GM18519 (cell line): ENCODE measurements around the gene IGF2R.
"Not testable (repeated sequence)": the region's sequence is repeated elsewhere in the genome, so short reads cannot be mapped to it uniquely, and the experiment has no call there.

Source experiments
- ATAC-seq: cut with Tn5 transposase; IDR thresholded peaks from one replicate; pipeline ENCODE4 v1.9.1; 2021; ENCODE audit warnings: mild to moderate bottlenecking, moderate library complexity; ENCODE audit not compliant: unreplicated experiment, low FRiP score

IGF2R gene

DNA sequence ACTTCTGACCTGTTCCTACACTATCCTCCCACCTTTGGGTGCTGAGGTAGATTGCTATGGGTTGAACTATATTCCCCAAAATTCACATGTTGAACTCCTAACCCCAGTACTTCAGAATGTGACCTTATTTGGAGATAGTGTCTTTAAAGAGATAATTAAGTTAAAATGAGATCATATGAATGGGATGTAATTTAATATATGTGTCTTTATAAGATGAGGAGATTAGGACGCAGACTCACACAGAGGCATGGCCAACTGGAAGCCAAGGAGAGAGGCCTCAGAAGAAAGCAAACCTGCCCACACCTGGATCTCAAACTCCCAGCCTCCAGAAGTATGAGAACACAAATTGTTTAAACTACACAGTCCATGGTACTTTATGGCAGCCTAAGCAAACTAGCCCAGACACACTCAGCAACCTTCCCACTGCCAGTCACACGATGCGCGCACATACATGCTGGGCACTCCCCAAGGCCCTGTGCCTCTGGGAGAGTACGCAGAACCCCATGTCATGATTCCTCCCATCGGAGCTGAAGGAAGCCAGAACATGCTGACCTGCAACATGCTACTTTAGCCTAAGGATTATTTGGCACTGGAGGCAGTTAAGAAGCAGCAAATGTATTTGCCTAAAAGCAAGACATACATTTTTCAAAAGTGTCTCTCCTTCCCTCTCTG lies 143.9 kb downstream of the IGF2R start:
- no peak for ATAC-seq

GRCh38 chr6:160114536-160114935 lies 145.7 kb downstream of the IGF2R start:
- not testable (repeated sequence) for ATAC-seq

- ATAC-seq: no peak
Observed at GRCh38 chr6:160115421-160115820, 146.5 kb downstream of the IGF2R start.

- no peak for ATAC-seq
Observed at GRCh38 chr6:160116411-160116810, 147.5 kb downstream of the IGF2R start.

- ATAC-seq: no peak
Observed at GRCh38 chr6:160117137-160117536, 148.3 kb downstream of the IGF2R start.

- no peak for ATAC-seq
Observed at GRCh38 chr6:160118620-160119229, 149.8 kb downstream of the IGF2R start.

GRCh38 chr6:160120087-160120486 lies 151.2 kb downstream of the IGF2R start:
- no peak for ATAC-seq

DNA sequence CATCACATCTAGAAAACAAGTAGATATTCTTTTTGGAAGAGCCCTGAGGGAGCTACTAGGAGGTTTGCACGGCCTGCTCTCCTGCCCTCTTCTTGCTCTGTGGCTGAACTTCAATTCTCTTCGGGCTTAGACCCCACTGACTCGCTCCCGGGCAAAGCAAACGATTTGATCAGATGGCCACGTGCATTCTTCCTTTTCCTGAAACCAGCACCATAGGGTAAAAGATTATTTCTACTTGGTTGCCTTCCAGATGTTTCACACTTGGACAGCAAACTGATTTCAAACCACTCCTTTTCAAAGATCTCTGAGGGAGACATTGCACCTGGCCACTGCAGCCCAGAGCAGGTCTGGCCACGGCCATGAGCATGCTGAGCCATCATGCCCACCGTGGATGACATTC lies 152.7 kb downstream of the IGF2R start, which contains the start of gene SLC22A1:
TSS of gene SLC22A1 (plus strand) at position 258 of the 400 bp plus-strand sequence. CDS start at position 379, 121 bp downstream.
- ATAC-seq: no peak

GRCh38 chr6:160121981-160122380 lies 153.1 kb downstream of the IGF2R start:
- ATAC-seq: no peak

- no peak for ATAC-seq
Observed at GRCh38 chr6:160122744-160123143, 153.9 kb downstream of the IGF2R start.

GRCh38 chr6:160124007-160124406 lies 155.1 kb downstream of the IGF2R start:
- no peak for ATAC-seq

DNA sequence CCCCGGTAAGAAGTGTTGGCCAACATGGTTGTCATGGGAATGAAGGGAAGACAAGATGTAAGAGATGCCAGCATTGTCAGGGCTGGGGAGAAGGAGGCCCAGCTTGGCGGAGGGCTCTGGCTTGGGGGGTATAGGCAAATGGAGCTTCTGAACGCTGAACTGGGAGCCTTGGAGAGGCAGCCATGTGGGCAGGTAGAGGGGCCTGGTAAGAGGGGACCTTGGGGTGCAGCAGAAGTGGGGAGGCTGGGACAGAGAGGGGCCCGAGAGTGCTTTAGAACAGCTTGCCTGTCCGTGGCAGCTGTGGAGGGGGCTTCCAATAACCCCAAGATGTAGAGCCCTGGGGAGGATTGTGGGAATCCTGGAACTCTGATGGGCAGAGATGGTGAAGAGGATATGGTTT lies 155.7 kb downstream of the IGF2R start:
- ATAC-seq: no peak

DNA sequence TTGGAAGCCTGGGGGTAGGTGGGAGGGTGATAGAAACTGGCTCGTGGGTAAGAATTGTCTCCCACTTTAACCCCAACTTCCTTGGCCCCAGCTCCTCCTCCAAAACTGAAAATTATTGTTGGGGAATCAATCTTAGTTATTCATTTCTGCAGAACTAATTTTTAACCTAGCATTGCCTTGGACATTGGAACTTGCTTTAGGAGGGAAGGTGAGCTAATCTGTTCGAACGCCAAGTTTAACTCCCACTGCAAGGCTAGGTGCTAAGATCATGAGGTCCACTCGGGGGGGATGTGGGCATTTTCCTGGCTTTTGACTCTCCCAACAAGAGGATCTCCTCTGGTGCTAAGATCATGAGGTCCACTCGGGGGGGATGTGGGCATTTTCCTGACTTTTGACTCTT lies 156.2 kb downstream of the IGF2R start:
- ATAC-seq: not testable (repeated sequence)

DNA sequence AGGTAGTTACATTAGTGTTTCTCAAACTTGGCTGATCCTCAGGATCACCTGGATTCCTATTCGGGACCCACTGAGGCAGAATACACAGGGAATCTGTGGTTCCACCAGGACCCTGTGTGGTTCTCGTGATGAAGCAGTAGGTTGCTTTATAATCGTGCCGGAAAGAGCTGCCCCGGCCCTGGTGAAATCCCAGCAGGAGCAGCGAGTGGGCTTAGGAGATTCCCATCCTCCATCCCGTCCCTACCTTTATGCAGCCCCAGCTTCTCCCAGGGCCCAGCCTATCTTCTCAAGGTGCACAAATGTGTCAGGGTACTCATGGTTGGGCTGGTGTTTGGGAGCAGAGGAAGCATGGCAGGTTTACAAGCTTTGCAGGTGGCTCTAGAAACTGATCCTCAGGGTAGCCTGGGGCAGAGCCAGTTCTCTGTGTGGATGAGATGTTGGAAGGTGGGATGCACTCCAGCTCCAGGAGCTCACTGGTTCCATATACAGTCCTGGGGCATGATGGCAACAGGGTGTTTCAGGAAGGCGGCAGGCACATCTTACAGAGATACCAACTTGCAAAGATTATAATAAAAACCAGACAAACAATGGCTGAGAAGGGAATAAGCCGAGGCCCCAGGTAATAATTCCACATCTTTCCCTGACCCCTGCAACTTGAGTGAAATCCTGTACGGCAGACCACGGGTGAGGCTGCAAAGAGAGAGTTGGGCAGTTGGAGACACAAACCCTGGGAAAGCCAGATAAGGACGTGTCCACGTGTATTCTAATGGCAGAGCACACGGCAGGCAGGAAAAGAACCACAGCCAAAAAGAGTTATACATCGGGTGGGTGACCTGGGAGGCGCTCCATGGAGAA lies 158.6 kb downstream of the IGF2R start:
- no peak for ATAC-seq

DNA sequence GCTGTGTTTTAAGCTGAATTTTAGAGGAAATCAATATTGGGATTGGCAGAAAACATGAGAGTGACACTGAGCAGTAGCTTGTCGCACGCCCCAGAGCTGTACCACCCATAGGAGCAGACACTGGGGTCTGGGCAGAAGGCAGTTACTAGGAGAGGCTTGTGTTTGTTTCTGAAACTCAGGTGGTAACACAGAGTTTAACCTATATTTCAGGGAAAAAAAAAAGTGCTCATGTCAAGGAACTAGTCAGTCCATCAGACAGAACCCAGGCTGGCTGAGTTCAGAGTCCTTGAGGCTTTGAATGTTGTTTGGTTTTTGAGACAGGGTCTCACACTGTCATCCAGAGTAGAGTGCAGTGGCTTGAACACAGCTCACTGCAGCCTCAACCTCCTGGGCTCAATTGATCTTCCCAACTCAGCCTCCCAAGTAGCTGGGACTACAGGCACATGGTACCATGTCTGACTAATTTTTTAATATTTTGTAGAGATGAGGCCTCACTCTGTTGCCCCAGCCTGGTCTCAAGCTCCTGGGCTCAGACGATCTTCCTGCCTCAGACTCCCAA lies 159.3 kb downstream of the IGF2R start:
- ATAC-seq: no peak

- ATAC-seq: no peak
Observed at GRCh38 chr6:160128879-160129516, 160.1 kb downstream of the IGF2R start.

DNA sequence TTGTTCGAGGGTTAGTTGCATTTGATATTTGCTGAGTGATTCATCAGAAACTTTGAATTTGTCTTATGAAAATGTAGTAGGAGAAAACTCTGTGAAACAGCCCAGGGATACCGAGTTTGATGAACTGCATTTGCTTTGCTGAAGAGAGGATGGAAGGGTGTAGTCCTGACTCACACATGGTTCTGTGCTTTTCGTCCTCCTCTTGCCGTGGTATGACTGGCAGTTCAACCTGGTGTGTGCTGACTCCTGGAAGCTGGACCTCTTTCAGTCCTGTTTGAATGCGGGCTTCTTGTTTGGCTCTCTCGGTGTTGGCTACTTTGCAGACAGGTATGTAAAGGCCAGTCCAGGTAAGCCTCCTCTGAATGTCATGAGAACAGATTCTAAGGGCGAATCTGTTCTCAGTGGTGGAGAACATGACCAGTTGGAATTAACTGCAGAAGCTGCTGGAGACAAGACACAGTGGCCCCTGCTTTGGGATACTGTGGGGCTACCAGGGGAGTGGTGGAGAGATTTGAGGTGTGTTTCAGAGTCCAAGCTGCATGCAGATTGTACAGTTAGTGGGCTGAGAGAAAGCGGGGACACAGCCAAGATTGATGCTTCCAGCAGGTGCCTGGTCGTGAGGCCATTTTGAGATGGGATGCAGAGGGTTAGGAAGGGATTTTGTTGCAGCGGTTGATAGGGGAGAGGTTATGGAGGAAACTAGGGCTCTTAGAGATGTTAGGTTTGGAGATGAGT lies 161.2 kb downstream of the IGF2R start:
- no peak for ATAC-seq

- ATAC-seq: no peak
Observed at GRCh38 chr6:160130729-160131484, 162.0 kb downstream of the IGF2R start.

DNA sequence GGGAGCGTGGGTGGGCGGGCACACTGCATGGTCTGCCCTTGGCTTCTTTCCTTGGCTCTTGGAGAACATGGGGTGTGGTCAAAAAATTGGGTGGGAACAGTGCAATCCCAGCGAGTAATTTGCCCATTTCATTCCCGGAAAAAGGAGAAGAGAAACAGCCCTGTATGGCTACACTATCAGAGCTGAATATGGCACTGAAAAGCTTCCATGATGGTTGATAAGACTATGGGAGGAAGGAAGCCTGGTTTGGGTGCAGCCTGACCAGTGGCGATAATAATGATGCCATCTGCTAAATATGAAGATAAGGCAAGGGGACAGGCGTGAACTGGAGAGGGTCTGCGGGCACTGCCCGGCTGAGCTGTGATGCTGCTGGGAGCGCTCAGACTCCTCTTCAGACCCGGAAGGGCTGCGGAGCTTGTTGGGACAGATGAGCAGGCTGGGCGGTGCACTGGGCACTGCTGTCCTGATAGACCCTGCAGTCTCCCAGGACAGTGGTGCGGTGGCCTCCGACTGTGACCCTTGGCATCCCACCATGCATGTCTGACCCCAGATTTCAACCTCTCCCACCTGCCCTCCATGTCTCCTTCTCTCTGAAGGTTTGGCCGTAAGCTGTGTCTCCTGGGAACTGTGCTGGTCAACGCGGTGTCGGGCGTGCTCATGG lies 162.9 kb downstream of the IGF2R start:
- no peak for ATAC-seq
